Spinal cord (tissue), 10 donors: ENCODE data around the gene SLC13A1. TPM values are rescaled to one million over a fixed set of nuclear protein-coding genes. Genes with fewer than 3 reads are reported as not detected.

Source experiments
- DNase-seq, 6 donors: peaks; one replicate each; pipeline versions ENCODE4 v3.0.0 to v3.0.0-alpha.2; 2013 to 2015; ENCODE audit warnings: low spot score in 6 of 6, low read depth in 4 of 6
- H3K27ac ChIP-seq: one replicate; pipeline ENCODE4 v1.5.1; 2013; ENCODE audit warnings: low read depth, low read length, control low read depth
- H3K27me3 ChIP-seq: one replicate; pipeline ENCODE4 v1.6.1; 2013; ENCODE audit warnings: low read length; ENCODE audit not compliant: control insufficient read depth, insufficient read depth
- H3K36me3 ChIP-seq: one replicate; pipeline ENCODE4 v1.6.1; 2013; ENCODE audit warnings: low read length; ENCODE audit not compliant: control insufficient read depth, insufficient read depth
- H3K4me1 ChIP-seq: one replicate; pipeline ENCODE4 v1.6.1; 2013; ENCODE audit warnings: low read length; ENCODE audit not compliant: control insufficient read depth, insufficient read depth
- H3K4me3 ChIP-seq: one replicate; pipeline ENCODE4 v1.5.1; 2013; ENCODE audit warnings: low read depth, low read length, control low read depth
- H3K9me3 ChIP-seq: one replicate; pipeline ENCODE4 v1.6.1; 2013; ENCODE audit warnings: low read length; ENCODE audit not compliant: control insufficient read depth, insufficient read depth
- WGBS: methylation state at CpG from one replicate; pipeline ENCODE4 v1.1.5; 2013; ENCODE audit warnings: missing lambda C conversion rate; ENCODE audit not compliant: insufficient coverage; 5-methylcytosine and 5-hydroxymethylcytosine counted together
- polyA plus RNA-seq, 2 donors: library from polyadenylated mRNA; unstranded; fragments of 120-200 nt; gene quantifications; one replicate each; pipeline ENCODE4 v1.2.1, GENCODE V29; 2013; ENCODE audit not compliant: insufficient read length in 2 of 2
- total RNA-seq, 2 donors: library from RNA; depleted of rRNA in 1 of 2; stranded (reverse); fragments of 120-200 nt in 1 of 2; fragments of >200 nt in 1 of 2; gene quantifications; one replicate each; pipeline versions ENCODE4 v1.2.3 to v1.2.4, GENCODE V29; 2013 to 2014
- donor health status: healthy.

The SLC13A1 gene
- total and polyA plus RNA-seq, 4 donors = 0.15 TPM; not detected in 3

DNA sequence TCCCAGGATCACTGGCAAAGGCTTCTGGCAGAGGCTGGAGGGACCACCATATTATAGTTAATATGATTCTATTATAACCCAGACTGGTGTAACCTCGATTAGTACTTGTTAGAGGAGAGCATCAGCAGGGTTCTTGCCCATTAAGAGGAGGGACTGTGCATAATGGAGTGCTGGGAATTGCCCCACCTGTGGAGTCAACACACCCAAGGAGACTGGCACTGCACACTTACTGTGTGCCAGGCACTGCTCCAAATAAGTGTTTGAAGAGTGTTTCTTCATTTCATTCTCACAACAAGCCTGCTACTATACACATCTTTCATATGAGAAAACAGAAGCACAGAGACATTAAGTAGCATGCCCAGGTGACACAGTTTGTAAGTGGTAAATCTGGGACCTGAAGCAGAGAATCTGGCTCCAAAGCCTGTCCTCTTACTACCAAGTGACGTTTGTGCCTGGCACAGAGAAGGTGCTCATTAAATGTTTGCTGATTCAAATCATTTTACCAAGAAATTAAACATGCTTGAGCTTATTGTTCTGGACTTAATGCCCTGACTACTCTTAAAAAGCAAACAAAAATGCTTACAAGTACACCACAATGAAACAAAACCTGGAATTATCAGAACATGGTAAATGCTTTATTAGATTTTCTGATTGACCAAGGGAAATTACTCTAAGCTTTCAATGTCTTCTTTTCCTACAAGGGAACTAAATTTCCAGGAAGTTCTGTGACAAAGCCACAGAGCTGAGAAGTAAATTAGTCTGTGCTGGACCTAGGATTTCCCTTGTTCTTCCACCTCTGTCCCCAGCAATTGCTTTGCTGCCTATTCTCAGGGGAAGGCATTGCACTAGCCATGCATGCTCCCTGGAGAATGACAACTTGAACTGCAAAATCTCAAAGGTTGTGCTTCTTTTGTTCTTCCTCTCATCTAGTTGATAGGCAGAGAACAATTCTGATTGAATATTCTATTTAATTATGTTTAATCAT, 809 bp downstream of the SLC13A1 start:
- H3K4me3 ChIP-seq = no peak overlapping the region
- DNase-seq = no peak
- no peak overlapping the region for H3K27ac ChIP-seq
- H3K4me1 ChIP-seq = no peaks in the 10 kb centered on the region
- no peaks in the 10 kb centered on the region for H3K27me3 ChIP-seq
- WGBS = 80% methylated on average over 1 of the region's 2 CpGs
- H3K36me3 ChIP-seq = no peaks in the 10 kb centered on the region
- no peaks in the 10 kb centered on the region for H3K9me3 ChIP-seq

DNA sequence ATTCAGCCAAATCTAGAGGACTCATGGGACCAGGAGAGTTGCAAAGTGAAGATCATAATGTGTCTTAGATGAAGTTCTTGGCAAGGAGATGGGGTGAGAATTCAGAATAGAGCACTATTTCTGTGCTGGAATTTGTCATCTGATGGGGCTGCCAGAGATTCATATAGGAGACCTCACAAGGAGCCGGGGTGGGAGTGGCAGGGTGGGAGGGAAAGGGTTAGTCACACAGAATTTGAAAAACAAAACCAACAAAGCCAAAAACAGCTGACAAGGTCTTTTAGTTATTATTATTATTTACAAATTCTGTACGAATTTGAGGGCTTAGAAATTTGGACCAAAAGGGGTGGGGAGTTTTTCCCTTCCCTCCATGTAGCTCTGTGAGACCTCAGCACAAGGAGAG, 1.7 kb downstream of the SLC13A1 start:
- DNase-seq = no peak
- no CpG with 5 or more reads among the region's 2 CpGs for WGBS
- H3K9me3 ChIP-seq = no peaks in the 10 kb centered on the region
- no peaks in the 10 kb centered on the region for H3K27me3 ChIP-seq
- no peak overlapping the region for H3K27ac ChIP-seq
- H3K36me3 ChIP-seq = no peaks in the 10 kb centered on the region
- H3K4me3 ChIP-seq = no peak overlapping the region
- H3K4me1 ChIP-seq = no peaks in the 10 kb centered on the region

DNA sequence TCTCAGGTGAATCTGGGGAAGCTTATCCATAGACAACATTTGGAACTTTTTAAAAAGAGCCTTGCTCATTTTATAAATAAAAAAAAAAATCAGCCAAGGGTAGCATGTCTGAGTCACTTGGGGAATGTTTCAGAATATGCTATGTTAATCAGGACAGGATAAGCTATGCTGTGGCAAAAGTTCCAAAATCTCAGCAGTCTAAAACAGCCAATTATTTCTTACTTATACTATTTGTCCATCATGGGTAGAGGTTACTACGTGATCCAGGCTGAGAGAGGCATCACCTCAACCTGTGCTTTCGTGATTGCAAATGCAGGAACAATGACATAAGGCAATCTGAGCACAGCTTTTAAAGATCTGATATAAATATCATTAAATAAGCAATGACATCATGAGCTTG, 6.5 kb downstream of the SLC13A1 start:
- no CpG with 5 or more reads among the region's 2 CpGs for WGBS
- DNase-seq = no peak

DNA sequence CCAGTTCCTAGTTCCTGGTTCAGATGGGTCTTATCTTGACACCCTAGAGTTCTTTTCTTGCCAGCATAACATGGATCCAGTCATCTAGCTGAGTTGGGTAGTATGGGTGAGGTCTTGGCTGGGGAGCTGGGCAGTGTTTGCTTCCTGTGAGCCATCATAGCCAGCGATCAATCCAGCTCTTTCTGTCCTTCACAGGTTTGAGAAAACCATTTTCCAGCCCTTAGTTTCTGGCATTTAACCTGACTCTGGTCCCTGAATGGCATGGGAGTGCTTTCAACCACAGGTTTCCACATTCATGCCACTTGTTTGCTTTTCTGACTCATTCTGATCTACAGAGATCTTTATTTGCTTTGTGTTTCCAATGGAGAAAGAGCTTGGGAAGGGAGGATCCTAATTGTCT, 8.6 kb downstream of the SLC13A1 start:
- H3K4me1 ChIP-seq = no peaks in the 10 kb centered on the region
- no peak overlapping the region for H3K4me3 ChIP-seq
- no peaks in the 10 kb centered on the region for H3K36me3 ChIP-seq
- no peaks in the 10 kb centered on the region for H3K9me3 ChIP-seq
- no peak for DNase-seq
- 67% methylated on average over 1 of the region's 1 CpG for WGBS
- no peaks in the 10 kb centered on the region for H3K27me3 ChIP-seq
- no peak overlapping the region for H3K27ac ChIP-seq

More for the DNA sequence above, 6.5 kb downstream of the SLC13A1 start:
- no peaks in the 10 kb centered on the region for H3K27me3 ChIP-seq
- no peaks in the 10 kb centered on the region for H3K36me3 ChIP-seq
- H3K9me3 ChIP-seq = no peaks in the 10 kb centered on the region
- H3K4me3 ChIP-seq = no peak overlapping the region
- no peak overlapping the region for H3K27ac ChIP-seq
- H3K4me1 ChIP-seq = no peaks in the 10 kb centered on the region

DNA sequence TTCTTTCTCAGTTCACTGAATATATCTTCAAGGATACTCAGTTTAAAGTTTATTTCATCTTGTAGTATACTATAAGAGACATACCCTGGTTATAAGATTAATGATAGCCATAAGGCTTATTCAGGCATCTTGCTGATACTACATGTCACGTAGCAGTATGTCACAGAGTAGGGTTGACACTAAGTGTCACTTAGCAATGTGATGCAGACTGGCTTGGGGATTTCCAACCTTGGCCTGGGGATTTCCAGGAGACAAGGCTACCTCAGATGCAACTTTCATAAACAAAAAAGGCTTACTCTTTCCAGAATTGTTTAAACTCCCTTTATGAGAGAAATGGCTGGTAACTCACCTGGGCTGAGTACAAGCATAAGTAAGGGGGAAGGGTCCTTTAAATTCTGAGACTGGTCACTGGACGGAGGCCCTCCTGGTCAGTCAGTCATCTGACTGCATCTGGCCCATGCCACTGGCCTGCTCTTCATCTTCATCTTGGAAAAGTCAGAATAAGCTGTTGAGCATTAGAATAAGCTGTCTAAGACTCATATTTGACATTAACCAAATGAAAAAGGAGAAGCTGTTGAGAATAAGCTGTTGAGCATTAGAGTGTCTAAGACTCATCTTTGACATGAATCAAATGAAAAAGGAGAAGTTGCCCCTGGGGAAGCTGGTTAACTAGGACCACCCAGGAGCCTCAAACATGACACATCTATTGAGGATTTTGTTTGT, 9.5 kb downstream of the SLC13A1 start:
- DNase-seq = no peak
- Histone ChIP-seq H3K27me3 (no peaks in the 10 kb centered on the region), H3K4me3 (no peak overlapping the region), H3K9me3 (no peaks in the 10 kb centered on the region), H3K4me1 (no peaks in the 10 kb centered on the region), H3K27ac (no peak overlapping the region), H3K36me3 (no peaks in the 10 kb centered on the region)
- 43% methylated on average over 1 of the region's 2 CpGs for WGBS

- no peak for DNase-seq
- H3K4me1 ChIP-seq = no peaks in the 10 kb centered on the region
- no peaks in the 10 kb centered on the region for H3K36me3 ChIP-seq
- no peak overlapping the region for H3K4me3 ChIP-seq
- H3K9me3 ChIP-seq = no peaks in the 10 kb centered on the region
- H3K27me3 ChIP-seq = no peaks in the 10 kb centered on the region
- no CpG with 5 or more reads among the region's 3 CpGs for WGBS
- no peak overlapping the region for H3K27ac ChIP-seq
Observed at GRCh38 chr7:123185756-123186155, 14.0 kb downstream of the SLC13A1 start.

- H3K4me1 ChIP-seq = no peaks in the 10 kb centered on the region
- H3K4me3 ChIP-seq = no peak overlapping the region
- H3K27me3 ChIP-seq = no peaks in the 10 kb centered on the region
- no peaks in the 10 kb centered on the region for H3K36me3 ChIP-seq
- H3K27ac ChIP-seq = no peak overlapping the region
- no peaks in the 10 kb centered on the region for H3K9me3 ChIP-seq
- no peak for DNase-seq
Observed at GRCh38 chr7:123184271-123184670, 15.5 kb downstream of the SLC13A1 start.

GRCh38 chr7:123183431-123183830, 16.3 kb downstream of the SLC13A1 start:
- Histone ChIP-seq H3K4me1 (no peaks in the 10 kb centered on the region), H3K27ac (no peak overlapping the region), H3K36me3 (no peaks in the 10 kb centered on the region), H3K4me3 (no peak overlapping the region), H3K9me3 (no peaks in the 10 kb centered on the region), H3K27me3 (no peaks in the 10 kb centered on the region)
- WGBS = 88% methylated on average over 1 of the region's 2 CpGs
- DNase-seq = no peak

DNA sequence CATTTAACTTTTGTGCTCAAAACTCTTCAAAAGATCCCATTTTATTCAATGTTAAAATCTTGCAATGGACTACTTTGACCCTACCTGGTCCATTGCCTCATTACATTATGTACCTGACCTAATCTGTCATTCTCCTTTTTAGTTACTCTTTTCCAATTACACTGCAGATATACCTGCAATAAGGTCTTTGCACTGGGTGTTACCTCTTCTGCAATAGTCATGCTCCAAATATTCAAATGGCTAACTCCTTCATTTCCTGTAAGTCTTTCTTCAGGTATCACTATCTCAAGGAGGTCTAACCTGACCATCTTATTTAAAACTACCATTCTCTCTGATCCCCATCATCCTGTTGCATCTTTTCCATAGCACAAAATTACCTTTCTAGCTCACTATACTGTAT, 22.3 kb downstream of the SLC13A1 start:
- no peak overlapping the region for H3K4me3 ChIP-seq
- H3K9me3 ChIP-seq = no peaks in the 10 kb centered on the region
- H3K27me3 ChIP-seq = no peaks in the 10 kb centered on the region
- no peak for DNase-seq
- H3K4me1 ChIP-seq = no peaks in the 10 kb centered on the region
- no peak overlapping the region for H3K27ac ChIP-seq
- H3K36me3 ChIP-seq = no peaks in the 10 kb centered on the region
